GM12892 (cell line): ENCODE results near the gene WDR91.

Experiments
- POLR2A ChIP-seq: IDR thresholded peaks from 2 replicates; pipeline ENCODE4 v1.6.1; 2011; ENCODE audit warnings: low read depth, low read length, control low read depth
- POLR2AphosphoS5 ChIP-seq: IDR thresholded peaks from 2 replicates; pipeline ENCODE4 v1.6.1; 2011; ENCODE audit warnings: low read depth, low read length, control low read depth

GRCh38 chr7:135164357-135165061 is 46.8 kb downstream of the WDR91 start:
- no peak; the same call in 1 of the 2 replicates for TF ChIP-seq POLR2A
- TF ChIP-seq POLR2AphosphoS5 = no peak; the same call in 1 of the 2 replicates
